OCI-LY7 (cell line): Measurements from ENCODE around the gene MFAP1. TPM values are rescaled to one million over a fixed set of nuclear protein-coding genes. Genes with fewer than 3 reads are reported as not detected.

Experiments
- BruUV-seq: library from RNA; stranded (reverse); fragments of 400-500 nt; replicated peaks from 2 replicates; lab custom pipeline; 2021; lab: Mats Ljungman, UMichigan
- CTCF ChIA-PET: fragments of 300-600 bp; sonication (Branson Sonifier 250); formaldehyde crosslinking; loops from one replicate; lab custom pipeline; 2022; ENCODE audit warnings: antibody characterized with exemption; ENCODE audit not compliant: unreplicated experiment; lab: Charles Lee
- POLR2A ChIA-PET: fragments of 300-600 bp; sonication (Branson Sonifier 250); formaldehyde crosslinking; loops from one replicate; lab custom pipeline; 2022; ENCODE audit warnings: antibody characterized with exemption; lab: Charles Lee
- DNase-seq: peaks from one replicate; pipeline ENCODE4 v3.0.0-alpha.2; 2015; ENCODE audit warnings: low spot score
- H2AFZ ChIP-seq: fragments of 200-600 bp; sonication (generic), shearing (Covaris generic); 2 replicates; pipeline ENCODE4 v1.6.1; 2014; ENCODE audit warnings: mild to moderate bottlenecking, antibody characterized with exemption, low read length, moderate library complexity
- H3K27ac ChIP-seq: fragments of 200-600 bp; sonication (generic); 2 replicates; pipeline ENCODE4 v1.5.1; 2014; ENCODE audit warnings: mixed run types, low read depth, mild to moderate bottlenecking, moderate library complexity, low read length, inconsistent platforms; ENCODE audit not compliant: poor library complexity, severe bottlenecking
- H3K36me3 ChIP-seq: fragments of 200-600 bp; sonication (generic); 2 replicates; pipeline ENCODE4 v1.6.1; 2014; ENCODE audit warnings: mild to moderate bottlenecking, antibody characterized with exemption, low read length, moderate library complexity, mixed read lengths; ENCODE audit not compliant: insufficient read depth
- H3K4me1 ChIP-seq: fragments of 200-600 bp; sonication (generic); 2 replicates; pipeline ENCODE4 v1.5.1; 2014; ENCODE audit warnings: mild to moderate bottlenecking, low read length; ENCODE audit not compliant: insufficient read depth, poor library complexity, severe bottlenecking
- H3K4me2 ChIP-seq: fragments of 200-600 bp; sonication (generic); 2 replicates; pipeline ENCODE4 v1.6.1; 2014; ENCODE audit warnings: mild to moderate bottlenecking, low read length
- H3K4me3 ChIP-seq: fragments of 200-600 bp; sonication (generic); 2 replicates; pipeline ENCODE4 v1.5.1; 2014; ENCODE audit warnings: mild to moderate bottlenecking, low read depth, low read length; ENCODE audit not compliant: poor library complexity, severe bottlenecking
- H3K79me2 ChIP-seq: fragments of 200-600 bp; sonication (generic); 2 replicates; pipeline ENCODE4 v1.6.1; 2016; ENCODE audit warnings: low read depth, mild to moderate bottlenecking, low read length, moderate library complexity, mixed read lengths; ENCODE audit not compliant: insufficient read depth
- H3K9me2 ChIP-seq: fragments of 200-600 bp; sonication (generic); 2 replicates; pipeline ENCODE4 v1.6.1; 2016; ENCODE audit warnings: mild to moderate bottlenecking, low read length, mixed read lengths; ENCODE audit not compliant: insufficient read depth
- H3K9me3 ChIP-seq: fragments of 200-600 bp; sonication (generic); 2 replicates; pipeline ENCODE4 v1.6.1; 2014; ENCODE audit warnings: mild to moderate bottlenecking, mixed run types, low read length, mixed read lengths
- H4K20me1 ChIP-seq: fragments of 200-600 bp; sonication (generic); 2 replicates; pipeline ENCODE4 v1.6.1; 2014; ENCODE audit warnings: mild to moderate bottlenecking, antibody characterized with exemption, low read length, moderate library complexity, mixed read lengths; ENCODE audit not compliant: insufficient read depth
- CTCF ChIP-seq: fragments of 200-600 bp; sonication (generic); conservative IDR thresholded peaks from 2 replicates; pipeline ENCODE4 v1.5.1; 2014; ENCODE audit warnings: mild to moderate bottlenecking, antibody characterized with exemption, low read length, moderate library complexity, mixed read lengths
- EZH2phosphoT487 ChIP-seq: fragments of 200-600 bp; sonication (generic); IDR thresholded peaks from 2 replicates; pipeline ENCODE4 v1.6.1; 2018; ENCODE audit warnings: low read depth, borderline replicate concordance, mild to moderate bottlenecking, mixed run types, antibody characterized with exemption, low read length, moderate library complexity, mixed read lengths
- intact Hi-C: fragments of 100-400 bp; cut with micrococcal nuclease; formaldehyde crosslinking; loops from one replicate; pipeline ENCODE4 v1.10.0; 2022; ENCODE audit not compliant: unreplicated experiment
- total RNA-seq, 2 experiments: library from RNA; depleted of rRNA in 1 of 2; stranded (reverse); fragments of >200 nt in 1 of 2; shearing (Covaris generic) in 1 of 2; gene quantifications; 2 replicates each; pipeline ENCODE4 v1.2.3, GENCODE V29; 2014 to 2022

Gene MFAP1
- total RNA-seq, 2 experiments from 2014 or later = 25.3 to 72.1 TPM

- Histone ChIP-seq H3K9me2 (no peaks in the 10 kb centered on the region), H3K4me2 (peak overlapping the region; percentile 83), H3K36me3 (peaks cover 80% of the 10 kb centered on the region), H2AFZ (no peak overlapping the region; the same call in 1 of the 2 replicates), H3K27ac (peak overlapping the region; percentile 97), H3K4me1 (peaks cover 71% of the 10 kb centered on the region), H3K4me3 (peak overlapping the region; percentile 92), H3K9me3 (no peaks in the 10 kb centered on the region), H3K79me2 (peaks cover 29% of the 10 kb centered on the region), H4K20me1 (peaks cover 6% of the 10 kb centered on the region; the same call in 1 of the 2 replicates)
- TF ChIP-seq CTCF = peak; percentile 76
- TF ChIP-seq EZH2phosphoT487 = no peak
- ChIA-PET POLR2A (interaction anchor here (0.6 to 5.4 kb wide), 8 partner anchors 10 to 33 kb away, joined by 3 to 28 read pairs (median 8); partner anchors contain the start of genes ELL3 and MFAP1), CTCF (no interaction called here)
- intact Hi-C loops = no loop called here
- peak; percentile 88 for DNase-seq
- BruUV-seq = no TSS peak
Measured at GRCh38 chr15:43799209-43799944, 25.1 kb downstream of the MFAP1 start.

- no TSS peak for BruUV-seq
- Histone ChIP-seq H3K79me2 (peaks cover 44% of the 10 kb centered on the region), H3K9me2 (no peaks in the 10 kb centered on the region), H4K20me1 (peaks cover 19% of the 10 kb centered on the region), H3K9me3 (no peaks in the 10 kb centered on the region), H3K4me1 (peaks cover 79% of the 10 kb centered on the region), H3K4me2 (peak overlapping the region; percentile 97; the same call in 1 of the 2 replicates), H3K4me3 (no peak overlapping the region), H3K36me3 (peaks cover 74% of the 10 kb centered on the region), H3K27ac (peak overlapping the region; percentile 97), H2AFZ (no peak overlapping the region)
- TF ChIP-seq EZH2phosphoT487 (no peak), CTCF (no peak)
- no peak for DNase-seq
- ChIA-PET CTCF (interaction anchor here (0.6 kb wide), 1 partner anchor 26 kb away, joined by 3 read pairs; no protein-coding TSS in a partner anchor), POLR2A (interaction anchor here (0.6 to 2.9 kb wide), 8 partner anchors 8 to 162 kb away, joined by 3 to 14 read pairs (median 5); partner anchors contain the start of genes ELL3 and MFAP1)
- intact Hi-C loops = no loop called here
Measured at GRCh38 chr15:43796566-43796965, 27.9 kb downstream of the MFAP1 start.

GRCh38 chr15:43795997-43796396, 28.5 kb downstream of the MFAP1 start:
- H3K9me2 ChIP-seq = no peaks in the 10 kb centered on the region
- peak overlapping the region; percentile 97 for H3K4me2 ChIP-seq
- no peak for TF ChIP-seq EZH2phosphoT487
- TF ChIP-seq CTCF = no peak
- H3K9me3 ChIP-seq = no peaks in the 10 kb centered on the region
- intact Hi-C loops = no loop called here
- ChIA-PET CTCF (interaction anchor here (1.3 kb wide), 1 partner anchor 19 kb away, joined by 5 read pairs; the partner anchor contains the start of gene ELL3), POLR2A (interaction anchor here (0.5 to 2.9 kb wide), 7 partner anchors 8 to 163 kb away, joined by 3 to 14 read pairs (median 4); partner anchors contain the start of gene MFAP1)
- H3K79me2 ChIP-seq = peaks cover 38% of the 10 kb centered on the region
- BruUV-seq = no TSS peak
- H2AFZ ChIP-seq = no peak overlapping the region
- H3K4me3 ChIP-seq = no peak overlapping the region
- peak overlapping the region; percentile 97 for H3K27ac ChIP-seq
- H4K20me1 ChIP-seq = peaks cover 17% of the 10 kb centered on the region
- peaks cover 68% of the 10 kb centered on the region for H3K36me3 ChIP-seq
- no peak for DNase-seq
- H3K4me1 ChIP-seq = peaks cover 80% of the 10 kb centered on the region
